Keratinocyte (primary cell): ENCODE data around the gene DRG2.

ENCODE experiments used
- CTCF ChIP-seq, 3 experiments: IDR thresholded peaks in 1 of 3; conservative IDR thresholded peaks in 1 of 3; optimal IDR thresholded peaks in 1 of 3; 2 replicates in 2 of 3; 3 replicates in 1 of 3; pipeline versions ENCODE3 to v1.5.1; 2011; ENCODE audit warnings: low read length in 3 of 3, mild to moderate bottlenecking in 3 of 3, moderate library complexity in 2 of 3, control low read depth in 1 of 3, inconsistent platforms in 1 of 3; ENCODE audit not compliant: insufficient read depth in 2 of 3; ENCODE audit errors: extremely low read depth in 1 of 3
- EZH2 ChIP-seq: IDR thresholded peaks from one replicate; pipeline ENCODE4 v1.6.1; 2012; ENCODE audit warnings: inconsistent platforms, mild to moderate bottlenecking, low read length, moderate library complexity

GRCh38 chr17:18042983-18043382, 44.8 kb upstream of the DRG2 start:
- TF ChIP-seq CTCF (optimal IDR thresholded peaks at IDR 0.05 in 1 of 3, IDR thresholded peaks at IDR 0.05 in 1 of 3, conservative IDR thresholded peaks at IDR 0.05 in 1 of 3; ENCODE audit: extremely low read depth in 1 of 3, insufficient read depth in 2 of 3, low read length in 3 of 3) (no peak), EZH2 (no peak)
